NB4 (cell line): ENCODE results near the gene KAZN.

ENCODE experiments used
- MYC ChIP-seq: IDR thresholded peaks from 2 replicates; pipeline ENCODE4 v1.6.1; 2011; ENCODE audit warnings: low read depth, low read length
- POLR2A ChIP-seq: IDR thresholded peaks from 2 replicates; pipeline ENCODE4 v1.6.1; 2011; ENCODE audit warnings: mild to moderate bottlenecking; ENCODE audit not compliant: insufficient read length; ENCODE audit errors: extremely low read depth
- TF ChIP-seq, protein P1 (sequence below): IDR thresholded peaks from one replicate; pipeline ENCODE4 v1.5.1; 2012; ENCODE audit warnings: low read depth, low read length
- TF ChIP-seq, protein P2 (sequence below): IDR thresholded peaks from 2 replicates; pipeline ENCODE4 v1.6.1; 2011; ENCODE audit warnings: low read depth, low read length

DNA sequence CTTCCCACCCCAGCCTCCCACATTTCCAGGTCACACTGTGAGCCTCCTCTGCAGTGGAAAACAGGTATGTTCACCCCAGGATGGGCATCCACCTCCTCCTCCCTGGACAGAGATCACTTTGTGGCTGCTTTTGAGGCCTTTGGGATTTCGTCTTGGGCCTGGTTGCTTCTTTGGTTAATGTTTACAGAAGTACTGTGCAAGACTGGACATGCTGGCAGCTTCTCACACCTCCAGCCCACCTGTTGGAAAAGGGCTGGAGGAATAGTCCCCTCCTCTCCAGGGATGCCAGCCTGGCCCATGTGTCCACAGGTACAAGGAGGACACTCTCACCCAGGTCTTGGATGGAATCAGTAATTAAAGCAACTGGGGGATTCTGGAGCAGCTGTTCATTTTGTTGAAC is 56.1 kb downstream of the KAZN start:
- TF ChIP-seq, protein P1, sequence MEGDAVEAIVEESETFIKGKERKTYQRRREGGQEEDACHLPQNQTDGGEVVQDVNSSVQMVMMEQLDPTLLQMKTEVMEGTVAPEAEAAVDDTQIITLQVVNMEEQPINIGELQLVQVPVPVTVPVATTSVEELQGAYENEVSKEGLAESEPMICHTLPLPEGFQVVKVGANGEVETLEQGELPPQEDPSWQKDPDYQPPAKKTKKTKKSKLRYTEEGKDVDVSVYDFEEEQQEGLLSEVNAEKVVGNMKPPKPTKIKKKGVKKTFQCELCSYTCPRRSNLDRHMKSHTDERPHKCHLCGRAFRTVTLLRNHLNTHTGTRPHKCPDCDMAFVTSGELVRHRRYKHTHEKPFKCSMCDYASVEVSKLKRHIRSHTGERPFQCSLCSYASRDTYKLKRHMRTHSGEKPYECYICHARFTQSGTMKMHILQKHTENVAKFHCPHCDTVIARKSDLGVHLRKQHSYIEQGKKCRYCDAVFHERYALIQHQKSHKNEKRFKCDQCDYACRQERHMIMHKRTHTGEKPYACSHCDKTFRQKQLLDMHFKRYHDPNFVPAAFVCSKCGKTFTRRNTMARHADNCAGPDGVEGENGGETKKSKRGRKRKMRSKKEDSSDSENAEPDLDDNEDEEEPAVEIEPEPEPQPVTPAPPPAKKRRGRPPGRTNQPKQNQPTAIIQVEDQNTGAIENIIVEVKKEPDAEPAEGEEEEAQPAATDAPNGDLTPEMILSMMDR, result no peak
- TF ChIP-seq POLR2A (no peak), MYC (no peak)
- TF ChIP-seq, protein P2, sequence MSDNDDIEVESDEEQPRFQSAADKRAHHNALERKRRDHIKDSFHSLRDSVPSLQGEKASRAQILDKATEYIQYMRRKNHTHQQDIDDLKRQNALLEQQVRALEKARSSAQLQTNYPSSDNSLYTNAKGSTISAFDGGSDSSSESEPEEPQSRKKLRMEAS, result no peak
